ENCODE measurements around the gene ZP3.
"Not testable (repeated sequence)": the region's sequence is repeated elsewhere in the genome, so short reads cannot be mapped to it uniquely, and the experiment has no call there.

DNA sequence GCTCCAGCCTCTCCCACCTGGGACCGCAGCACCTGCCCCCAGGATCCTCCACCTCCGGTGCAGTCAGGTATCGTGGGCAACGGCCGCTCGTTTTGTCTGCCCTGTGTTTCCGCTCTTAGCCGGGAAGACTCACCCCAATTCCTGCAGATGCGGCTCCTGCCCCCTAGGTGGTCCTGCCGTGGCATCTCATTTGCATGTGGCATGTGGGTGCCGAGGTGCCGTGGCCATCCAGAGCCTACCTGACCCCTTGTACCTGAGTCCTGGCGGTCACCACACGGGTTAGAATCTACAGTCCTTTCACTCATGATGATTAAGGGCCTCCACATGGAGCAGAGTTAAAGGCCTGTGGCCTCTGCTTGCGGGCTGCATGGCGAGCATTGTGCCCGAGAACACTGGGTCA is 58.3 kb downstream of the ZP3 start:
- TF ChIP-seq POLR2A (IDR thresholded peaks at IDR 0.05); POLR2AphosphoS5 (IDR thresholded peaks at IDR 0.05; ENCODE audit: insufficient read depth in 1 of 2, low read depth in 1 of 2): not testable (repeated sequence)
- TF ChIP-seq, protein P1, sequence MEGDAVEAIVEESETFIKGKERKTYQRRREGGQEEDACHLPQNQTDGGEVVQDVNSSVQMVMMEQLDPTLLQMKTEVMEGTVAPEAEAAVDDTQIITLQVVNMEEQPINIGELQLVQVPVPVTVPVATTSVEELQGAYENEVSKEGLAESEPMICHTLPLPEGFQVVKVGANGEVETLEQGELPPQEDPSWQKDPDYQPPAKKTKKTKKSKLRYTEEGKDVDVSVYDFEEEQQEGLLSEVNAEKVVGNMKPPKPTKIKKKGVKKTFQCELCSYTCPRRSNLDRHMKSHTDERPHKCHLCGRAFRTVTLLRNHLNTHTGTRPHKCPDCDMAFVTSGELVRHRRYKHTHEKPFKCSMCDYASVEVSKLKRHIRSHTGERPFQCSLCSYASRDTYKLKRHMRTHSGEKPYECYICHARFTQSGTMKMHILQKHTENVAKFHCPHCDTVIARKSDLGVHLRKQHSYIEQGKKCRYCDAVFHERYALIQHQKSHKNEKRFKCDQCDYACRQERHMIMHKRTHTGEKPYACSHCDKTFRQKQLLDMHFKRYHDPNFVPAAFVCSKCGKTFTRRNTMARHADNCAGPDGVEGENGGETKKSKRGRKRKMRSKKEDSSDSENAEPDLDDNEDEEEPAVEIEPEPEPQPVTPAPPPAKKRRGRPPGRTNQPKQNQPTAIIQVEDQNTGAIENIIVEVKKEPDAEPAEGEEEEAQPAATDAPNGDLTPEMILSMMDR (IDR thresholded peaks at IDR 0.05): not testable (repeated sequence)
